ENCODE measurements around the gene MRNIP.
"Not testable (repeated sequence)": the region's sequence is repeated elsewhere in the genome, so short reads cannot be mapped to it uniquely, and the experiment has no call there.

Gene MRNIP

GRCh38 chr5:179791881-179792611 is 66.6 kb downstream of the MRNIP start:
- peak in 1 of 2 donors; percentile 72 for DNase-seq
- intact Hi-C loops (cut with DNase I; ENCODE audit: low total_unique reads), result no loop called here
- no peaks in the 10 kb centered on the region for H3K27me3 ChIP-seq
- H3K27ac ChIP-seq, result peak overlapping the region in 1 of 2 donors; percentile 51
- no peaks in the 10 kb centered on the region for H3K9me3 ChIP-seq
- H3K4me1 ChIP-seq, result peaks cover 0 to 47% (median 36%) of the 10 kb centered on the region in 4 donors
- no peak overlapping the region for H3K4me3 ChIP-seq
- TF ChIP-seq CTCF (IDR thresholded peaks at IDR 0.05), result no peak
- peaks cover 0 to 10% (median under 1%) of the 10 kb centered on the region in 3 donors for H3K36me3 ChIP-seq

- DNase-seq; H3K27me3 ChIP-seq; intact Hi-C loops (cut with DNase I; ENCODE audit: low total_unique reads); H3K27ac ChIP-seq; H3K9me3 ChIP-seq; H3K36me3 ChIP-seq; H3K4me3 ChIP-seq: not testable (repeated sequence)
- peaks cover 0 to 22% (median 14%) of the 10 kb centered on the region in 4 donors for H3K4me1 ChIP-seq
Measured at GRCh38 chr5:179789278-179789677, 69.3 kb downstream of the MRNIP start.

GRCh38 chr5:179788193-179788854 is 70.3 kb downstream of the MRNIP start:
- Histone ChIP-seq H3K9me3 (no peaks in the 10 kb centered on the region), H3K4me3 (no peak overlapping the region), H3K36me3 (peaks cover 0 to 9% (median 0%) of the 10 kb centered on the region in 3 donors), H3K4me1 (peaks cover 0 to 13% (median 4%) of the 10 kb centered on the region in 4 donors), H3K27me3 (no peaks in the 10 kb centered on the region), H3K27ac (no peak overlapping the region)
- TF ChIP-seq CTCF (IDR thresholded peaks at IDR 0.05), result no peak
- intact Hi-C loops (cut with DNase I; ENCODE audit: low total_unique reads), result no loop called here
- no peak for DNase-seq
